CD8-positive, alpha-beta memory T cell (primary cell): ENCODE results near the gene MAP4K5. TPM values are rescaled to one million over a fixed set of nuclear protein-coding genes. Genes with fewer than 3 reads are reported as not detected.
"Not testable (repeated sequence)": the region's sequence is repeated elsewhere in the genome, so short reads cannot be mapped to it uniquely, and the experiment has no call there.

Source experiments
- CTCF ChIA-PET: fragments of 350-600 bp; sonication (Branson Sonifier 250); formaldehyde crosslinking; loops from one replicate; lab custom pipeline; 2021; ENCODE audit warnings: antibody characterized with exemption; lab: Charles Lee
- POLR2A ChIA-PET: fragments of 350-600 bp; sonication (Branson Sonifier 250); formaldehyde crosslinking; loops from one replicate; lab custom pipeline; 2021; ENCODE audit warnings: antibody characterized with exemption; lab: Charles Lee
- DNase-seq, 5 donors: peaks; one replicate each; pipeline versions ENCODE4 v3.0.0 to v3.0.0-alpha.2; 2020 to 2022; ENCODE audit warnings: mixed read lengths in 1 of 5
- H3K27ac ChIP-seq: one replicate; pipeline ENCODE4 v1.7.0; 2013; ENCODE audit warnings: low read depth, mild to moderate bottlenecking, low read length, moderate library complexity
- H3K27me3 ChIP-seq: 2 replicates; pipeline ENCODE4 v1.7.0; 2013; ENCODE audit warnings: low read length, mild to moderate bottlenecking; ENCODE audit not compliant: insufficient read depth, poor library complexity, severe bottlenecking
- H3K36me3 ChIP-seq: 2 replicates; pipeline ENCODE4 v1.7.0; 2013; ENCODE audit warnings: mild to moderate bottlenecking, low read length, moderate library complexity; ENCODE audit not compliant: insufficient read depth
- H3K4me1 ChIP-seq: 2 replicates; pipeline ENCODE4 v1.7.0; 2013; ENCODE audit warnings: mild to moderate bottlenecking, low read length, moderate library complexity; ENCODE audit not compliant: insufficient read depth
- H3K4me3 ChIP-seq: 2 replicates; pipeline ENCODE4 v1.7.0; 2013; ENCODE audit warnings: mild to moderate bottlenecking, low read length
- H3K9me3 ChIP-seq: 2 replicates; pipeline ENCODE4 v1.7.0; 2013; ENCODE audit warnings: mild to moderate bottlenecking, low read length
- H3K27ac Mint-ChIP-seq, 8 donors: one replicate each; pipeline ENCODE4 v1.8.0; 2020 to 2021; ENCODE audit warnings: mixed read lengths in 8 of 8, mild to moderate bottlenecking in 6 of 8, inconsistent platforms in 3 of 8, moderate library complexity in 3 of 8
- H3K27me3 Mint-ChIP-seq, 2 donors: one replicate each; pipeline ENCODE4 v1.8.0; 2020 to 2021; ENCODE audit warnings: mixed read lengths in 2 of 2, mild to moderate bottlenecking in 1 of 2, moderate library complexity in 1 of 2
- H3K36me3 Mint-ChIP-seq, 3 donors: one replicate each; pipeline ENCODE4 v1.8.0; 2020 to 2021; ENCODE audit warnings: mixed read lengths in 3 of 3, inconsistent platforms in 1 of 3, mild to moderate bottlenecking in 1 of 3
- H3K4me1 Mint-ChIP-seq, 3 donors: one replicate each; pipeline ENCODE4 v1.8.0; 2020 to 2021; ENCODE audit warnings: mixed read lengths in 3 of 3, inconsistent platforms in 1 of 3, mild to moderate bottlenecking in 1 of 3
- H3K4me3 Mint-ChIP-seq, 7 donors: one replicate each; pipeline ENCODE4 v1.8.0; 2020 to 2021; ENCODE audit warnings: mixed read lengths in 7 of 7, mild to moderate bottlenecking in 6 of 7, moderate library complexity in 4 of 7, inconsistent platforms in 2 of 7
- H3K9me3 Mint-ChIP-seq, 5 donors: one replicate each; pipeline ENCODE4 v1.8.0; 2020 to 2022; ENCODE audit warnings: mixed read lengths in 5 of 5, mild to moderate bottlenecking in 3 of 5, moderate library complexity in 2 of 5, inconsistent platforms in 1 of 5
- polyA plus RNA-seq: library from polyadenylated mRNA; unstranded; fragments of 300-500 nt; fragmentation: Illumina TruSeq; gene quantifications from one replicate; pipeline ENCODE4 v1.2.3, GENCODE V29; 2021
- total RNA-seq, 2 experiments: library from RNA; stranded (reverse); gene quantifications; one replicate each; pipeline ENCODE4 v1.2.3, GENCODE V29; 2021

MAP4K5 gene
- total and polyA plus RNA-seq, 3 experiments from 2014 or later: 26.1 to 36.4 (median 35.2) TPM

GRCh38 chr14:50559990-50560930, 27.9 kb upstream of the MAP4K5 start, which contains the start of gene ATL1:
ATL1 (plus strand) TSS chr14:50560145; CDS start chr14:50560266, 121 bp downstream.
- Histone ChIP-seq H3K4me1 (peaks cover 13% of the 10 kb centered on the region), H3K9me3 (no peaks in the 10 kb centered on the region), H3K27me3 (peaks cover 39% of the 10 kb centered on the region), H3K27ac (no peak within 1 kb of the TSS), H3K4me3 (peak within 1 kb of the TSS; percentile 72), H3K36me3 (no peaks in the 10 kb centered on the region)
- ChIA-PET CTCF (interaction anchor here (1.1 to 1.9 kb wide), 3 partner anchors 218 to 300 kb away, joined by 3 to 6 read pairs (median 3); no protein-coding TSS in a partner anchor), POLR2A (interaction anchor here (0.5 kb wide), 1 partner anchor 37 kb away, joined by 3 read pairs; no protein-coding TSS in a partner anchor)
- H3K27ac Mint-ChIP-seq: peak within 1 kb of the TSS in 2 of 8 donors; percentile 43 to 90
- H3K9me3 Mint-ChIP-seq: no peaks in the 10 kb centered on the region
- peak; percentile 14 to 51 (median 28) for DNase-seq
- H3K36me3 Mint-ChIP-seq: peaks cover 0 to 1% (median 0%) of the 10 kb centered on the region in 3 donors
- peak within 1 kb of the TSS; percentile 76 to 90 (median 82) for H3K4me3 Mint-ChIP-seq
- H3K4me1 Mint-ChIP-seq: peaks cover 12 to 17% (median 13%) of the 10 kb centered on the region in 3 donors
- H3K27me3 Mint-ChIP-seq: peaks cover 28 to 67% of the 10 kb centered on the region in 2 donors

- H3K36me3 ChIP-seq, H3K4me3 ChIP-seq, POLR2A ChIA-PET, H3K27ac ChIP-seq, H3K4me1 ChIP-seq, CTCF ChIA-PET, DNase-seq, H3K9me3 ChIP-seq, H3K36me3 Mint-ChIP-seq, H3K4me1 Mint-ChIP-seq, H3K4me3 Mint-ChIP-seq: not testable (repeated sequence)
- Mint-ChIP-seq H3K27me3 (peaks cover 28 to 59% of the 10 kb centered on the region in 2 donors), H3K27ac (peak overlapping the region in 1 of 8 donors; percentile 17), H3K9me3 (peaks cover 4 to 19% (median 6%) of the 10 kb centered on the region in 5 donors)
- H3K27me3 ChIP-seq: peaks cover 19% of the 10 kb centered on the region
Observed at GRCh38 chr14:50552796-50553195, 20.4 kb upstream of the MAP4K5 start.

DNA sequence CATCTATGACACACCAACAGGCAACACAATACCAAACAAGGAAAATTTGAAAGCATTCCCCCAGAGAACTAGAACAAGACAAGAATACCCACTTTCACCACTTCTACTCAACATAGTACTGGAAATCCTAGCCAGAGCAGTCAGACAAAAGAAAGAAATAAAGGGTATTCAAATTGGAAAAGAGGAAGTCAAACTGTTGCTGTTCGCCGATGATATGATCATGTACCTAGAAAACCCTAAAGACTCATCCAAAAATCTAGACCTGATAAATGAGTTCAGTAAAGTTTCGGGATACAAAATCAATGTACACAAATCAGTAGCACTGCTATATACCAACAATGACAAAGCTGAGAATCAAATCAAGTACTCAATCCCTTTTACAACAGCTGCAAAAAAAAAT, 19.5 kb upstream of the MAP4K5 start:
- Mint-ChIP-seq H3K27me3 (peaks cover 26 to 50% of the 10 kb centered on the region in 2 donors), H3K4me3 (no peak overlapping the region), H3K36me3 (peaks cover 0 to 6% (median 0%) of the 10 kb centered on the region in 3 donors), H3K27ac (no peak overlapping the region), H3K9me3 (peaks cover 4 to 19% (median 6%) of the 10 kb centered on the region in 5 donors), H3K4me1 (peaks cover 0 to 4% (median 4%) of the 10 kb centered on the region in 3 donors)
- H3K27me3 ChIP-seq: peaks cover 10% of the 10 kb centered on the region
- no peaks in the 10 kb centered on the region for H3K4me1 ChIP-seq
- H3K27ac ChIP-seq: no peak overlapping the region
- POLR2A ChIA-PET: no interaction called here
- no peak for DNase-seq
- no peak overlapping the region for H3K4me3 ChIP-seq
- no peaks in the 10 kb centered on the region for H3K36me3 ChIP-seq
- CTCF ChIA-PET: no interaction called here
- H3K9me3 ChIP-seq: no peaks in the 10 kb centered on the region

DNA sequence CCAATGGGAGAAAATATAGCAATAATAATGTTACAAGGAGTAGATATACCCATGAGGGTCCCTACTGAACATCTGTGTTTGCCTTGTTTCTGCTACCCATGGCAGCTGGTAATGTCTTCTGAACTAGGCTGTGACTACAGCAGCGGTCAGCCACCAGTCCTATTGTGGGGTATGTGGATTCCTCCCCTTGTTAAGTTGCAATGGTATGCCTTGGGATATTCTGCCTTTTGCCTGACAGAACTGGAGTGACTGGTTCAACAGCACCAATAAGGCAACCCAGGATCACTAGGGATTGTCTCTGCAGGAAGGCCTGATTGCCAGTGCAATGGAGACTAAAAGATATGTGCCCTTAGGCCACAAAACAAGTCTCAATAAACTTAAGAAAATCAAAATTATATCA, 17.9 kb upstream of the MAP4K5 start:
- no peaks in the 10 kb centered on the region for H3K4me1 ChIP-seq
- H3K9me3 ChIP-seq: no peaks in the 10 kb centered on the region
- H3K4me3 ChIP-seq: no peak overlapping the region
- Mint-ChIP-seq H3K4me3 (no peak overlapping the region), H3K27me3 (peaks cover 18 to 43% of the 10 kb centered on the region in 2 donors), H3K27ac (no peak overlapping the region), H3K36me3 (peaks cover 0 to 6% (median 0%) of the 10 kb centered on the region in 3 donors), H3K9me3 (peaks cover 4 to 19% (median 6%) of the 10 kb centered on the region in 5 donors), H3K4me1 (peaks cover 0 to 4% (median 4%) of the 10 kb centered on the region in 3 donors)
- CTCF ChIA-PET: interaction anchor here (1.7 kb wide), 1 partner anchor 10 kb away, joined by 4 read pairs; no protein-coding TSS in a partner anchor
- DNase-seq: no peak
- no peak overlapping the region for H3K27ac ChIP-seq
- H3K36me3 ChIP-seq: no peaks in the 10 kb centered on the region
- peaks cover 10% of the 10 kb centered on the region for H3K27me3 ChIP-seq
- POLR2A ChIA-PET: no interaction called here

DNA sequence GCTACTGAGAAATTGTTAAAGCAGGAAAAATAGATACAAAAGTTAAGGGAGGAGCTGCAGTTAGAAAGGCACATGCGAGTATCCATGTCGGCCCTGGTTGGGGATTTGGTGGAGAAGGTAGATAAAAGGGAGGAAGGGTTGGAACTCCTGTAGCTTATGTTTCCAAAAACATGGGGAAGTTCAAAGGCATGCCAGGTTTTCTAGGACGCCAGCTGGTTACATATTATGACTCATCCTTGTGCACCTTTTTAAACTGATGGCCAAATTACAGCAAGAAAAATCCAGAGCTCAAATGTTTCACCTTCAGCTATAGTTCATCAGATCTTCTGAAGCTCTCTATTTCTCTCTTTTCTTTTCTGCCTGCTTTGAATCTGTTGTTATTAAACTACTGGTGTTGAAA, 13.2 kb upstream of the MAP4K5 start:
- peak overlapping the region in 1 of 8 donors; percentile 83 for H3K27ac Mint-ChIP-seq

GRCh38 chr14:50544911-50545310, 12.5 kb upstream of the MAP4K5 start:
- Mint-ChIP-seq H3K36me3 (peaks cover 0 to 6% (median 0%) of the 10 kb centered on the region in 3 donors), H3K27me3 (peaks cover 4 to 11% of the 10 kb centered on the region in 2 donors), H3K27ac (peak overlapping the region in 1 of 8 donors; percentile 27), H3K4me1 (peaks cover 7 to 16% (median 15%) of the 10 kb centered on the region in 3 donors), H3K4me3 (no peak overlapping the region), H3K9me3 (no peaks in the 10 kb centered on the region)
- no peak for DNase-seq
- Histone ChIP-seq H3K4me3 (no peak overlapping the region), H3K9me3 (no peaks in the 10 kb centered on the region), H3K27ac (no peak overlapping the region), H3K4me1 (peaks cover 8% of the 10 kb centered on the region), H3K27me3 (no peaks in the 10 kb centered on the region), H3K36me3 (no peaks in the 10 kb centered on the region)
- ChIA-PET POLR2A (no interaction called here), CTCF (interaction anchor here (1.6 to 3.9 kb wide), 2 partner anchors 13 to 315 kb away, joined by 4 to 30 read pairs; partner anchors contain the start of gene MAP4K5)

More for the DNA sequence above, 13.2 kb upstream of the MAP4K5 start:
- Histone ChIP-seq H3K4me1 (peaks cover 8% of the 10 kb centered on the region), H3K36me3 (no peaks in the 10 kb centered on the region), H3K27me3 (no peaks in the 10 kb centered on the region), H3K4me3 (no peak overlapping the region), H3K9me3 (no peaks in the 10 kb centered on the region), H3K27ac (no peak overlapping the region)
- peaks cover 7 to 15% (median 15%) of the 10 kb centered on the region in 3 donors for H3K4me1 Mint-ChIP-seq
- peaks cover 0 to 6% (median 0%) of the 10 kb centered on the region in 3 donors for H3K36me3 Mint-ChIP-seq
- peaks cover 0 to under 1% (median under 1%) of the 10 kb centered on the region in 5 donors for H3K9me3 Mint-ChIP-seq
- ChIA-PET CTCF (interaction anchor here (1.6 to 3.9 kb wide), 2 partner anchors 14 to 315 kb away, joined by 4 to 30 read pairs; partner anchors contain the start of gene MAP4K5), POLR2A (no interaction called here)
- DNase-seq: no peak
- peaks cover 4 to 14% of the 10 kb centered on the region in 2 donors for H3K27me3 Mint-ChIP-seq
- no peak overlapping the region for H3K4me3 Mint-ChIP-seq

- Mint-ChIP-seq H3K4me3 (no peak overlapping the region), H3K4me1 (peaks cover 7 to 16% (median 15%) of the 10 kb centered on the region in 3 donors), H3K9me3 (no peaks in the 10 kb centered on the region), H3K36me3 (no peaks in the 10 kb centered on the region), H3K27me3 (peaks cover 0 to 11% of the 10 kb centered on the region in 2 donors), H3K27ac (peak overlapping the region in 1 of 8 donors; percentile 41)
- Histone ChIP-seq H3K27me3 (no peaks in the 10 kb centered on the region), H3K4me3 (no peak overlapping the region), H3K4me1 (peaks cover 8% of the 10 kb centered on the region), H3K9me3 (no peaks in the 10 kb centered on the region), H3K27ac (no peak overlapping the region), H3K36me3 (no peaks in the 10 kb centered on the region)
- DNase-seq: peak in 2 of 5 donors; percentile 26 to 28
- ChIA-PET CTCF (interaction anchor here (0.9 to 3.9 kb wide), 12 partner anchors 10 to 323 kb away, joined by 3 to 30 read pairs (median 4); partner anchors contain the start of gene MAP4K5), POLR2A (no interaction called here)
Observed at GRCh38 chr14:50542941-50543418, 10.6 kb upstream of the MAP4K5 start.
